RWPE2 (cell line): ENCODE measurements around the gene DUSP28.

ENCODE experiments used
- ATAC-seq: fragments of 200-7000 bp; cut with Tn5 transposase; 3 replicates; pipeline ENCODE4 v1.9.1; 2021; ENCODE audit warnings: low read depth
- DNase-seq: peaks from one replicate; pipeline ENCODE4 v3.0.0-alpha.2; 2020; ENCODE audit warnings: low spot score
- H3K27ac ChIP-seq: fragments of 450-650 bp; 2 replicates; pipeline ENCODE4 v1.5.1; 2017; ENCODE audit warnings: mild to moderate bottlenecking; ENCODE audit not compliant: poor library complexity, severe bottlenecking
- H3K27me3 ChIP-seq: fragments of 250-450 bp; sonication (Bioruptor Pico); 2 replicates; pipeline ENCODE4 v1.5.1; 2021; ENCODE audit warnings: mild to moderate bottlenecking, moderate library complexity; ENCODE audit not compliant: insufficient read depth, poor library complexity, severe bottlenecking
- H3K36me3 ChIP-seq: fragments of 250-450 bp; sonication (Bioruptor Pico); 2 replicates; pipeline ENCODE4 v1.5.1; 2020; ENCODE audit warnings: low read depth, mild to moderate bottlenecking, moderate library complexity
- H3K4me1 ChIP-seq: fragments of 250-450 bp; sonication (Bioruptor Pico); 2 replicates; pipeline ENCODE4 v1.5.1; 2021; ENCODE audit warnings: mild to moderate bottlenecking, moderate library complexity; ENCODE audit not compliant: insufficient read depth, poor library complexity, severe bottlenecking
- H3K4me3 ChIP-seq: fragments of 250-450 bp; sonication (Bioruptor Pico); 2 replicates; pipeline ENCODE4 v1.5.1; 2021; ENCODE audit warnings: mild to moderate bottlenecking, moderate library complexity; ENCODE audit not compliant: severe bottlenecking
- H3K9me3 ChIP-seq: fragments of 250-450 bp; sonication (Bioruptor Pico); 2 replicates; pipeline ENCODE4 v1.5.1; 2021; ENCODE audit warnings: mild to moderate bottlenecking, moderate library complexity; ENCODE audit not compliant: severe bottlenecking
- CTCF ChIP-seq: fragments of 450-650 bp; IDR thresholded peaks from one replicate; pipeline ENCODE4 v1.5.1; 2017; ENCODE audit warnings: mild to moderate bottlenecking, moderate library complexity; ENCODE audit not compliant: poor library complexity, severe bottlenecking

Gene DUSP28

GRCh38 chr2:240570531-240571313, 10.6 kb downstream of the DUSP28 start:
- DNase-seq: peak; percentile 49
- ATAC-seq: no peak
- peaks cover 14% of the 10 kb centered on the region for H3K4me1 ChIP-seq
- no peak for TF ChIP-seq CTCF
- H3K36me3 ChIP-seq: no peaks in the 10 kb centered on the region; the same call in 1 of the 2 replicates
- no peak overlapping the region for H3K27ac ChIP-seq
- no peak overlapping the region for H3K4me3 ChIP-seq
- no peaks in the 10 kb centered on the region for H3K27me3 ChIP-seq
- no peaks in the 10 kb centered on the region for H3K9me3 ChIP-seq

GRCh38 chr2:240571314-240571973, 11.3 kb downstream of the DUSP28 start:
- Histone ChIP-seq H3K36me3 (peaks cover under 1% of the 10 kb centered on the region; the same call in 1 of the 2 replicates), H3K27me3 (no peaks in the 10 kb centered on the region), H3K4me1 (peaks cover 9% of the 10 kb centered on the region), H3K9me3 (no peaks in the 10 kb centered on the region), H3K4me3 (no peak overlapping the region), H3K27ac (no peak overlapping the region)
- peak; percentile 38 for DNase-seq
- TF ChIP-seq CTCF: no peak
- ATAC-seq: no peak

- Histone ChIP-seq H3K4me1 (peaks cover under 1% of the 10 kb centered on the region), H3K4me3 (no peak overlapping the region), H3K27me3 (no peaks in the 10 kb centered on the region), H3K36me3 (peaks cover 6% of the 10 kb centered on the region; the same call in 1 of the 2 replicates), H3K9me3 (no peaks in the 10 kb centered on the region), H3K27ac (no peak overlapping the region)
- ATAC-seq: no peak
- no peak for TF ChIP-seq CTCF
- DNase-seq: peak; percentile 60
Measured at GRCh38 chr2:240572141-240573031, 12.2 kb downstream of the DUSP28 start.

GRCh38 chr2:240573071-240573515, 12.9 kb downstream of the DUSP28 start:
- Histone ChIP-seq H3K27ac (no peak overlapping the region), H3K4me1 (no peaks in the 10 kb centered on the region), H3K9me3 (no peaks in the 10 kb centered on the region), H3K27me3 (no peaks in the 10 kb centered on the region), H3K4me3 (no peak overlapping the region), H3K36me3 (peaks cover 12% of the 10 kb centered on the region)
- no peak for TF ChIP-seq CTCF
- DNase-seq: peak; percentile 52
- ATAC-seq: no peak
